MCF 10A (cell line): ENCODE measurements around the gene CA11. TPM values are rescaled to one million over a fixed set of nuclear protein-coding genes. Genes with fewer than 3 reads are reported as not detected.

Experiments used
- BruUV-seq: library from RNA; stranded (reverse); fragments of 400-500 nt; replicated peaks from 2 replicates; lab custom pipeline; 2021; lab: Mats Ljungman, UMichigan
- CTCF ChIA-PET: fragments of 300-600 bp; sonication (Branson Sonifier 250); formaldehyde crosslinking; extraction: SDS; loops from one replicate; lab custom pipeline; 2021; ENCODE audit warnings: antibody characterized with exemption, inconsistent platforms; lab: Yijun Ruan, JAX
- POLR2A ChIA-PET: fragments of 300-600, 350-650 bp; sonication (Branson Sonifier 250); formaldehyde crosslinking; extraction: SDS; loops from one replicate; lab custom pipeline; 2020; ENCODE audit warnings: antibody characterized with exemption, inconsistent platforms; lab: Yijun Ruan, JAX
- DNase-seq: peaks from one replicate; pipeline ENCODE4 v3.0.0-alpha.2; 2018; ENCODE audit not compliant: unreplicated experiment
- H3K27ac Mint-ChIP-seq: one replicate; pipeline ENCODE4 v1.8.0; 2022; ENCODE audit warnings: mild to moderate bottlenecking, low read depth, mixed read lengths; ENCODE audit not compliant: unreplicated experiment
- H3K27me3 Mint-ChIP-seq: one replicate; pipeline ENCODE4 v1.8.0; 2022; ENCODE audit warnings: mixed read lengths; ENCODE audit not compliant: insufficient read depth, unreplicated experiment
- H3K36me3 Mint-ChIP-seq: one replicate; pipeline ENCODE4 v1.8.0; 2022; ENCODE audit warnings: mild to moderate bottlenecking, moderate library complexity, mixed read lengths; ENCODE audit not compliant: insufficient read depth, unreplicated experiment
- H3K4me1 Mint-ChIP-seq: one replicate; pipeline ENCODE4 v1.8.0; 2022; ENCODE audit warnings: mixed read lengths; ENCODE audit not compliant: insufficient read depth, unreplicated experiment
- H3K4me3 Mint-ChIP-seq: one replicate; pipeline ENCODE4 v1.8.0; 2022; ENCODE audit warnings: mild to moderate bottlenecking, moderate library complexity, mixed read lengths; ENCODE audit not compliant: unreplicated experiment
- H3K9me3 Mint-ChIP-seq: one replicate; pipeline ENCODE4 v1.8.0; 2022; ENCODE audit warnings: mixed read lengths; ENCODE audit not compliant: unreplicated experiment
- intact Hi-C: fragments of 100-400 bp; cut with micrococcal nuclease; formaldehyde crosslinking; loops from 2 replicates; pipeline ENCODE4 v1.14.1; 2022
- total RNA-seq: library from RNA; stranded (reverse); gene quantifications from 2 replicates; pipeline ENCODE4 v1.2.3, GENCODE V29; 2022
- TF ChIP-seq, protein P1 (sequence below): fragments of 200-600 bp; IDR thresholded peaks from one replicate; pipeline ENCODE4 v1.8.0; 2022; ENCODE audit warnings: antibody characterized with exemption, mild to moderate bottlenecking; ENCODE audit not compliant: unreplicated experiment

CA11 gene
- total RNA-seq, 1 experiment from 2014 or later, result 2.9 TPM

- no TSS peak for BruUV-seq
- peaks cover 28% of the 10 kb centered on the region for H3K4me1 Mint-ChIP-seq
- DNase-seq, result no peak
- H3K27ac Mint-ChIP-seq, result no peak overlapping the region
- CTCF ChIA-PET, result interaction anchor here (0.7 to 1.4 kb wide), 3 partner anchors 46 to 200 kb away, joined by 4 to 7 read pairs (median 4); no protein-coding TSS in a partner anchor
- intact Hi-C loops, result no loop called here
- TF ChIP-seq, protein P1, sequence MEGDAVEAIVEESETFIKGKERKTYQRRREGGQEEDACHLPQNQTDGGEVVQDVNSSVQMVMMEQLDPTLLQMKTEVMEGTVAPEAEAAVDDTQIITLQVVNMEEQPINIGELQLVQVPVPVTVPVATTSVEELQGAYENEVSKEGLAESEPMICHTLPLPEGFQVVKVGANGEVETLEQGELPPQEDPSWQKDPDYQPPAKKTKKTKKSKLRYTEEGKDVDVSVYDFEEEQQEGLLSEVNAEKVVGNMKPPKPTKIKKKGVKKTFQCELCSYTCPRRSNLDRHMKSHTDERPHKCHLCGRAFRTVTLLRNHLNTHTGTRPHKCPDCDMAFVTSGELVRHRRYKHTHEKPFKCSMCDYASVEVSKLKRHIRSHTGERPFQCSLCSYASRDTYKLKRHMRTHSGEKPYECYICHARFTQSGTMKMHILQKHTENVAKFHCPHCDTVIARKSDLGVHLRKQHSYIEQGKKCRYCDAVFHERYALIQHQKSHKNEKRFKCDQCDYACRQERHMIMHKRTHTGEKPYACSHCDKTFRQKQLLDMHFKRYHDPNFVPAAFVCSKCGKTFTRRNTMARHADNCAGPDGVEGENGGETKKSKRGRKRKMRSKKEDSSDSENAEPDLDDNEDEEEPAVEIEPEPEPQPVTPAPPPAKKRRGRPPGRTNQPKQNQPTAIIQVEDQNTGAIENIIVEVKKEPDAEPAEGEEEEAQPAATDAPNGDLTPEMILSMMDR, result no peak
- peaks cover 1% of the 10 kb centered on the region for H3K36me3 Mint-ChIP-seq
- peaks cover 10% of the 10 kb centered on the region for H3K27me3 Mint-ChIP-seq
- POLR2A ChIA-PET, result interaction anchor here (0.9 to 1.4 kb wide), 3 partner anchors 24 to 96 kb away, joined by 3 to 5 read pairs (median 4); partner anchors contain the start of genes RPL18 and SPHK2
- H3K4me3 Mint-ChIP-seq, result no peak overlapping the region
- no peaks in the 10 kb centered on the region for H3K9me3 Mint-ChIP-seq
Measured at GRCh38 chr19:48642862-48643261, 3.1 kb downstream of the CA11 start.

DNA sequence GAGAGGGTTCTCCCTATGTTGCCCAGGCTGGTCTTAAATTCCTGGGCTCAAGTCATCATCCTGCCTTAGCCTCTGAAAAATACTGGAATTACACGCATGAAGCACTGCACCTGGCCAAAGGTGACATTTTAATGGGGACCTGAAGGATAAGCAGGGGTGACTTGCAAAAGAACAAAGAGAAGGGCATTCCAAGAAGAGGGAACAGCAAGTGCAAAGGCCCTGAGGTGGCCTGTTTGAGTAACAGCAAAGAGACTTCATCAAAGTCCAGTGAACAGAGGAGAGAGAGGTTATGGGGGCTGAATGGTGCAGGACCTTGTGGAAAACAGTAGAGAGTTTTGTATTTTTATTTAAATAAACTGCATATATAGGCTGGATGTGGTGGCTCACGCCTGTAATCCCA, 4.1 kb downstream of the CA11 start:
- no peaks in the 10 kb centered on the region for H3K9me3 Mint-ChIP-seq
- TF ChIP-seq, protein P1, result no peak
- no peak for DNase-seq
- BruUV-seq, result no TSS peak
- ChIA-PET CTCF (interaction anchor here (0.7 to 1.4 kb wide), 2 partner anchors 134 to 201 kb away, joined by 3 to 7 read pairs; no protein-coding TSS in a partner anchor), POLR2A (interaction anchor here (1.4 kb wide), 1 partner anchor 23 kb away, joined by 5 read pairs; the partner anchor contains the start of genes RPL18 and SPHK2)
- peaks cover 7% of the 10 kb centered on the region for H3K36me3 Mint-ChIP-seq
- intact Hi-C loops, result no loop called here
- H3K27ac Mint-ChIP-seq, result no peak overlapping the region
- peaks cover 10% of the 10 kb centered on the region for H3K27me3 Mint-ChIP-seq
- peaks cover 24% of the 10 kb centered on the region for H3K4me1 Mint-ChIP-seq
- no peak overlapping the region for H3K4me3 Mint-ChIP-seq

- peaks cover 7% of the 10 kb centered on the region for H3K36me3 Mint-ChIP-seq
- intact Hi-C loops, result no loop called here
- ChIA-PET POLR2A (interaction anchor here (0.6 kb wide), 1 partner anchor 170 kb away, joined by 4 read pairs; no protein-coding TSS in a partner anchor), CTCF (no interaction called here)
- no peak overlapping the region for H3K4me3 Mint-ChIP-seq
- H3K27me3 Mint-ChIP-seq, result peaks cover 10% of the 10 kb centered on the region
- no peaks in the 10 kb centered on the region for H3K9me3 Mint-ChIP-seq
- H3K4me1 Mint-ChIP-seq, result peaks cover 15% of the 10 kb centered on the region
- H3K27ac Mint-ChIP-seq, result no peak overlapping the region
- TF ChIP-seq, protein P1, result no peak
- DNase-seq, result no peak
- BruUV-seq, result no TSS peak
Measured at GRCh38 chr19:48639483-48640375, 6.3 kb downstream of the CA11 start.

DNA sequence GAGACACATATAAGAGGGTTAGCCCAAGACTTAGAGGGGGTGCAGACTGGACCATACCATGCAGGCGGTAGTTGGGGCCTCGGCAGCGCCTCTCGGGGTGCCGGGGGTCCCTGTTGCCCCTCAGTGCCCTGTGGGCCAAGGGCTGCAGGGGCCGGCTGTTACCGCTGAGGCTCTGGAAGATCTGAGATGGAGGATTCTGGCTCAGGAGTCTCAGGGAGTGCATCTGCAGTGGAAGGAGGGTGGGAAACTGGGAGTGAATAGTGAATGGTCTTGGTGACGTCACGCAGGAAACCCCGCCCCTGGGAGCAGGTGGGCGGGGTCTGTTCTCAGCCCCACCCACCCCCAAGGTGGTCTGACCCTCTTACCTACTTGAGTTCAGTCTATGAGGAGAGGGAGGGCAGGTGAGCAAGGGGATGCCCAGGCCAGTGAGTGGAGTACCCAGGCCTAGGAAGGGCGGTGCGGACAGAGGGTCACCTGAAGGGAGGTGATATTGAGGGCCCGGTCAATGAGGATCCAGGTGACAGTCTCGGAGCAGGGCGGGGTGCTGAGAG, 7.1 kb downstream of the CA11 start:
- Mint-ChIP-seq H3K4me3 (no peak overlapping the region), H3K4me1 (peaks cover 15% of the 10 kb centered on the region), H3K36me3 (peaks cover 7% of the 10 kb centered on the region), H3K27ac (peak overlapping the region; percentile 99), H3K9me3 (no peaks in the 10 kb centered on the region), H3K27me3 (peaks cover 10% of the 10 kb centered on the region)
- ChIA-PET CTCF (no interaction called here), POLR2A (interaction anchor here (0.6 kb wide), 1 partner anchor 169 kb away, joined by 4 read pairs; no protein-coding TSS in a partner anchor)
- intact Hi-C loops, result no loop called here
- BruUV-seq, result no TSS peak
- DNase-seq, result no peak
- TF ChIP-seq, protein P1, result no peak
